Stimulated activated CD4-positive, alpha-beta T cell treated with anti-CD3 and anti-CD28 coated beads, Interleukin-1b, Interleukin-23, amount 100 ng/mL, for 4 hours (primary cell): Measurements from ENCODE around the gene SNX22.
A peak's percentile ranks its signal among the peaks of the same experiment; 100 is the strongest.

ENCODE experiments used
- DNase-seq, 2 donors: peaks; one replicate each; pipeline ENCODE4 v3.0.0-alpha.2; 2020; ENCODE audit warnings: low read depth in 2 of 2

The SNX22 gene

GRCh38 chr15:64134345-64134829 is 17.1 kb upstream of the SNX22 start:
- DNase-seq = no peak

- DNase-seq = no peak
These were observed 15.2 kb upstream of the SNX22 start for GRCh38 chr15:64136347-64136746.

- DNase-seq = no peak
These were observed 14.2 kb upstream of the SNX22 start for GRCh38 chr15:64137226-64137833.

- no peak for DNase-seq
These were observed 13.1 kb upstream of the SNX22 start for GRCh38 chr15:64138331-64138941.

- no peak for DNase-seq
These were observed 9.6 kb upstream of the SNX22 start for GRCh38 chr15:64141798-64142512.

GRCh38 chr15:64143276-64143675 is 8.3 kb upstream of the SNX22 start:
- no peak for DNase-seq

GRCh38 chr15:64144192-64144564 is 7.4 kb upstream of the SNX22 start:
- no peak for DNase-seq

- no peak for DNase-seq
These were observed 6.8 kb upstream of the SNX22 start for GRCh38 chr15:64144565-64145281.

- DNase-seq = no peak
These were observed 5.5 kb upstream of the SNX22 start for GRCh38 chr15:64146041-64146440.

GRCh38 chr15:64146520-64146884 is 5.0 kb upstream of the SNX22 start:
- no peak for DNase-seq

GRCh38 chr15:64146885-64147681 is 4.4 kb upstream of the SNX22 start:
- DNase-seq = no peak

- DNase-seq = no peak
These were observed 3.4 kb upstream of the SNX22 start for GRCh38 chr15:64148168-64148567.

GRCh38 chr15:64148581-64148980 is 3.0 kb upstream of the SNX22 start:
- no peak for DNase-seq

- DNase-seq = no peak
These were observed 2.1 kb upstream of the SNX22 start for GRCh38 chr15:64149424-64149823.

GRCh38 chr15:64149893-64150578 is 1.5 kb upstream of the SNX22 start:
- no peak for DNase-seq

- no peak for DNase-seq
These were observed 1.2 kb downstream of the SNX22 start for GRCh38 chr15:64152507-64153387.

- peak; percentile 90 to 92 for DNase-seq
These were observed 2.2 kb downstream of the SNX22 start for GRCh38 chr15:64153480-64154367.

GRCh38 chr15:64155802-64156651 is 4.5 kb downstream of the SNX22 start:
- DNase-seq = no peak
